ENCODE data around the gene GOLGA8R. TPM values are rescaled to one million over a fixed set of nuclear protein-coding genes. Genes with fewer than 3 reads are reported as not detected.

Gene GOLGA8R
- total RNA-seq, 1 donor from 2014 or later: 10.2 TPM

Other genes with a start within 250 kb of the GOLGA8R start
- gene CHRFAM7A, start 20.7 kb downstream of the GOLGA8R start, total RNA-seq: 2.3 TPM in 1 of 2 replicates, not detected in the other
- 3.0 and 8.8 TPM in 2 replicates for gene GOLGA8Q, start 137.8 kb upstream of the GOLGA8R start, total RNA-seq
- 0.16 TPM in 1 of 2 replicates, not detected in the other for gene GOLGA8H, start 189.8 kb upstream of the GOLGA8R start, total RNA-seq

All from T-helper 2 cell treated with Interferon-gamma antibody and Interleukin-4, amounts not matched to agents 100 ng/mL and 5 ng/mL, for 36 hours (primary cell).